ENCODE measurements around the gene KLHL29.

DNA sequence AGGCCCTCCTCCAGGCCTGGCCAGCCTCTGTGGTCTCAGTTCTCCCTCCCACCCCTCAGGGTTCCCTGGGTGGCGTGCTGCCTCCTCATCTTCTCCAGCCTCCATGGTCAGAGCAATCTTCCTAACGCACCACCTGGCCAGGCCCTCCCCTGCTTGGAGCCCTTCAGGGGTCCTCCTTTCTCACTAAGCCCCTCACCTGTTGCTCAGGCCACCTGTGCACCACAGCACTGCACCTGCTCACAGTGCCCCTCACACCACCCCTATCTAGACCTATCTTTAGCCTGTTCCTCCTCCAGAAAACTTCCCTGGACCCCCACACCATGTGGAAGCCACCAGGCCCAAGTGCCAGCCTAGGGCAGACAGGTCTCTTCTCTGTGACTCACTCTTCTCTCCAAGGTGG lies 274.8 kb downstream of the KLHL29 start:
- TF ChIP-seq, protein P1, sequence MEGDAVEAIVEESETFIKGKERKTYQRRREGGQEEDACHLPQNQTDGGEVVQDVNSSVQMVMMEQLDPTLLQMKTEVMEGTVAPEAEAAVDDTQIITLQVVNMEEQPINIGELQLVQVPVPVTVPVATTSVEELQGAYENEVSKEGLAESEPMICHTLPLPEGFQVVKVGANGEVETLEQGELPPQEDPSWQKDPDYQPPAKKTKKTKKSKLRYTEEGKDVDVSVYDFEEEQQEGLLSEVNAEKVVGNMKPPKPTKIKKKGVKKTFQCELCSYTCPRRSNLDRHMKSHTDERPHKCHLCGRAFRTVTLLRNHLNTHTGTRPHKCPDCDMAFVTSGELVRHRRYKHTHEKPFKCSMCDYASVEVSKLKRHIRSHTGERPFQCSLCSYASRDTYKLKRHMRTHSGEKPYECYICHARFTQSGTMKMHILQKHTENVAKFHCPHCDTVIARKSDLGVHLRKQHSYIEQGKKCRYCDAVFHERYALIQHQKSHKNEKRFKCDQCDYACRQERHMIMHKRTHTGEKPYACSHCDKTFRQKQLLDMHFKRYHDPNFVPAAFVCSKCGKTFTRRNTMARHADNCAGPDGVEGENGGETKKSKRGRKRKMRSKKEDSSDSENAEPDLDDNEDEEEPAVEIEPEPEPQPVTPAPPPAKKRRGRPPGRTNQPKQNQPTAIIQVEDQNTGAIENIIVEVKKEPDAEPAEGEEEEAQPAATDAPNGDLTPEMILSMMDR (IDR thresholded peaks at IDR 0.05; ENCODE audit: poor library complexity, severe bottlenecking): no peak
- TF ChIP-seq TAF1 (IDR thresholded peaks at IDR 0.05; ENCODE audit: low read depth): no peak
- no peak for TF ChIP-seq MXI1 (conservative IDR thresholded peaks at IDR 0.05; ENCODE audit: poor library complexity, severe bottlenecking)
- TF ChIP-seq EZH2 (IDR thresholded peaks at IDR 0.05; ENCODE audit: borderline replicate concordance, insufficient read depth, low read length, poor library complexity, severe bottlenecking): no peak
- TF ChIP-seq, protein P2, sequence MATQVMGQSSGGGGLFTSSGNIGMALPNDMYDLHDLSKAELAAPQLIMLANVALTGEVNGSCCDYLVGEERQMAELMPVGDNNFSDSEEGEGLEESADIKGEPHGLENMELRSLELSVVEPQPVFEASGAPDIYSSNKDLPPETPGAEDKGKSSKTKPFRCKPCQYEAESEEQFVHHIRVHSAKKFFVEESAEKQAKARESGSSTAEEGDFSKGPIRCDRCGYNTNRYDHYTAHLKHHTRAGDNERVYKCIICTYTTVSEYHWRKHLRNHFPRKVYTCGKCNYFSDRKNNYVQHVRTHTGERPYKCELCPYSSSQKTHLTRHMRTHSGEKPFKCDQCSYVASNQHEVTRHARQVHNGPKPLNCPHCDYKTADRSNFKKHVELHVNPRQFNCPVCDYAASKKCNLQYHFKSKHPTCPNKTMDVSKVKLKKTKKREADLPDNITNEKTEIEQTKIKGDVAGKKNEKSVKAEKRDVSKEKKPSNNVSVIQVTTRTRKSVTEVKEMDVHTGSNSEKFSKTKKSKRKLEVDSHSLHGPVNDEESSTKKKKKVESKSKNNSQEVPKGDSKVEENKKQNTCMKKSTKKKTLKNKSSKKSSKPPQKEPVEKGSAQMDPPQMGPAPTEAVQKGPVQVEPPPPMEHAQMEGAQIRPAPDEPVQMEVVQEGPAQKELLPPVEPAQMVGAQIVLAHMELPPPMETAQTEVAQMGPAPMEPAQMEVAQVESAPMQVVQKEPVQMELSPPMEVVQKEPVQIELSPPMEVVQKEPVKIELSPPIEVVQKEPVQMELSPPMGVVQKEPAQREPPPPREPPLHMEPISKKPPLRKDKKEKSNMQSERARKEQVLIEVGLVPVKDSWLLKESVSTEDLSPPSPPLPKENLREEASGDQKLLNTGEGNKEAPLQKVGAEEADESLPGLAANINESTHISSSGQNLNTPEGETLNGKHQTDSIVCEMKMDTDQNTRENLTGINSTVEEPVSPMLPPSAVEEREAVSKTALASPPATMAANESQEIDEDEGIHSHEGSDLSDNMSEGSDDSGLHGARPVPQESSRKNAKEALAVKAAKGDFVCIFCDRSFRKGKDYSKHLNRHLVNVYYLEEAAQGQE (IDR thresholded peaks at IDR 0.05; ENCODE audit: borderline replicate concordance): no peak
- TF ChIP-seq POLR2AphosphoS5 (IDR thresholded peaks at IDR 0.05): no peak
